ENCODE results near the gene SGMS1.

- TF ChIP-seq CTCF (IDR thresholded peaks at IDR 0.05) = no peak
- TF ChIP-seq POLR2AphosphoS5 (IDR thresholded peaks at IDR 0.05) = no peak
- no peak for TF ChIP-seq POLR2A (IDR thresholded peaks at IDR 0.05)
These were observed 44.8 kb downstream of the SGMS1 start for GRCh38 chr10:50578949-50579348.

All from breast epithelium (tissue), 3 donors.